ENCODE measurements around the gene DPP10. TPM values are rescaled to one million over a fixed set of nuclear protein-coding genes. Genes with fewer than 3 reads are reported as not detected.

The DPP10 gene
- total RNA-seq, 1 donor from 2014 or later, result 1.1 TPM

GRCh38 chr2:115481842-115482241, 1039.4 kb downstream of the DPP10 start:
- H3K27me3 Mint-ChIP-seq (ENCODE audit: low read depth, unreplicated experiment), result no peaks in the 10 kb centered on the region
- H3K9ac ChIP-seq (ENCODE audit: low read length), result no peak overlapping the region
- H3K9me3 ChIP-seq (ENCODE audit: insufficient read depth, low read depth, low read length), result no peaks in the 10 kb centered on the region
- no peaks in the 10 kb centered on the region for H3K9me3 Mint-ChIP-seq (ENCODE audit: unreplicated experiment)
- no peaks in the 10 kb centered on the region for H3K36me3 Mint-ChIP-seq (ENCODE audit: low read depth, unreplicated experiment)
- H3K4me3 ChIP-seq (ENCODE audit: insufficient read depth, low read depth, low read length), result no peak overlapping the region
- H3K27me3 ChIP-seq (ENCODE audit: insufficient read depth, low read length), result no peaks in the 10 kb centered on the region
- no peak for TF ChIP-seq EZH2 (IDR thresholded peaks at IDR 0.05; ENCODE audit: insufficient read depth, low read length)
- TF ChIP-seq CTCF (IDR thresholded peaks at IDR 0.05; ENCODE audit: insufficient read depth, low read depth, low read length), result no peak
- H2AFZ ChIP-seq (ENCODE audit: low read depth, low read length), result no peak overlapping the region
- no peak overlapping the region for H3K27ac ChIP-seq (ENCODE audit: low read depth, low read length)
- no peaks in the 10 kb centered on the region for H3K79me2 ChIP-seq (ENCODE audit: insufficient read depth, low read length)
- FAIRE-seq (no peak), DNase-seq (ENCODE audit: low read depth) (no peak)
- no peaks in the 10 kb centered on the region for H3K4me1 ChIP-seq (ENCODE audit: insufficient read depth, low read length)
- no peaks in the 10 kb centered on the region for H4K20me1 ChIP-seq (ENCODE audit: insufficient read depth, low read length)
- no peaks in the 10 kb centered on the region for H3K4me1 Mint-ChIP-seq (ENCODE audit: low read depth, unreplicated experiment)
- no peak overlapping the region for H3K27ac Mint-ChIP-seq (ENCODE audit: unreplicated experiment)
- H3K36me3 ChIP-seq (ENCODE audit: insufficient read depth, low read length), result no peaks in the 10 kb centered on the region
- H3K4me3 Mint-ChIP-seq (ENCODE audit: unreplicated experiment), result no peak overlapping the region
- H3K4me2 ChIP-seq (ENCODE audit: low read length), result no peak overlapping the region

GRCh38 chr2:115483666-115484065, 1041.2 kb downstream of the DPP10 start:
- Mint-ChIP-seq H3K36me3 (ENCODE audit: low read depth, unreplicated experiment) (no peaks in the 10 kb centered on the region), H3K9me3 (ENCODE audit: unreplicated experiment) (no peaks in the 10 kb centered on the region), H3K4me1 (ENCODE audit: low read depth, unreplicated experiment) (no peaks in the 10 kb centered on the region), H3K27ac (ENCODE audit: unreplicated experiment) (no peak overlapping the region), H3K27me3 (ENCODE audit: low read depth, unreplicated experiment) (no peaks in the 10 kb centered on the region), H3K4me3 (ENCODE audit: unreplicated experiment) (no peak overlapping the region)
- Histone ChIP-seq H3K36me3 (ENCODE audit: insufficient read depth, low read length) (no peaks in the 10 kb centered on the region), H3K4me2 (ENCODE audit: low read length) (no peak overlapping the region), H3K4me3 (ENCODE audit: insufficient read depth, low read depth, low read length) (no peak overlapping the region), H3K27me3 (ENCODE audit: insufficient read depth, low read length) (no peaks in the 10 kb centered on the region), H3K27ac (ENCODE audit: low read depth, low read length) (no peak overlapping the region), H3K9ac (ENCODE audit: low read length) (no peak overlapping the region), H2AFZ (ENCODE audit: low read depth, low read length) (no peak overlapping the region), H4K20me1 (ENCODE audit: insufficient read depth, low read length) (no peaks in the 10 kb centered on the region), H3K79me2 (ENCODE audit: insufficient read depth, low read length) (no peaks in the 10 kb centered on the region), H3K4me1 (ENCODE audit: insufficient read depth, low read length) (no peaks in the 10 kb centered on the region), H3K9me3 (ENCODE audit: insufficient read depth, low read depth, low read length) (no peaks in the 10 kb centered on the region)
- no peak for DNase-seq (ENCODE audit: low read depth)
- TF ChIP-seq CTCF (IDR thresholded peaks at IDR 0.05; ENCODE audit: insufficient read depth, low read depth, low read length) (no peak), EZH2 (IDR thresholded peaks at IDR 0.05; ENCODE audit: insufficient read depth, low read length) (no peak)
- no peak for FAIRE-seq

DNA sequence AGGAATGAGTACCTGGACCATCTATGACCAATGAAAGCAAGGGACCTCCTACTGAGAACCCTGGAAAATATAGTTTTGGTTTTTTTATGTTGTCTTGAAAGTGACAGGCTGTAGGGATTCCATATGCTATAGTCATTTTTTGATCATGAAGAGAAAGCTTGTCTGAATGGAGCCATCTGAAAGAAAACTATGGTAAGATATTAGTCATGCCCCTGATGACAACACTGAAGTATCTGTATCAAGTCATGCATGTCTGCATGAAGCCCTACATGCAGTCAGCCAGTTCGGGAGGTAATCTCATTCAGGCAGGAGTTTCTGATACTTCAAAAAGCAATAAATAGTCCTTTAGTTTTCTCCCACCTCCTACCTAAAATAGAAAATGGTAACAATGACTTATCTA, 1042.0 kb downstream of the DPP10 start:
- H3K27me3 Mint-ChIP-seq (ENCODE audit: low read depth, unreplicated experiment), result no peaks in the 10 kb centered on the region
- H3K27ac Mint-ChIP-seq (ENCODE audit: unreplicated experiment), result no peak overlapping the region
- no peaks in the 10 kb centered on the region for H3K36me3 Mint-ChIP-seq (ENCODE audit: low read depth, unreplicated experiment)
- Histone ChIP-seq H3K4me2 (ENCODE audit: low read length) (no peak overlapping the region), H3K36me3 (ENCODE audit: insufficient read depth, low read length) (no peaks in the 10 kb centered on the region), H3K27me3 (ENCODE audit: insufficient read depth, low read length) (no peaks in the 10 kb centered on the region), H4K20me1 (ENCODE audit: insufficient read depth, low read length) (no peaks in the 10 kb centered on the region), H3K4me1 (ENCODE audit: insufficient read depth, low read length) (no peaks in the 10 kb centered on the region), H3K27ac (ENCODE audit: low read depth, low read length) (no peak overlapping the region), H2AFZ (ENCODE audit: low read depth, low read length) (no peak overlapping the region), H3K4me3 (ENCODE audit: insufficient read depth, low read depth, low read length) (no peak overlapping the region), H3K79me2 (ENCODE audit: insufficient read depth, low read length) (no peaks in the 10 kb centered on the region), H3K9ac (ENCODE audit: low read length) (no peak overlapping the region), H3K9me3 (ENCODE audit: insufficient read depth, low read depth, low read length) (no peaks in the 10 kb centered on the region)
- H3K4me3 Mint-ChIP-seq (ENCODE audit: unreplicated experiment), result no peak overlapping the region
- DNase-seq (ENCODE audit: low read depth), result no peak
- no peaks in the 10 kb centered on the region for H3K9me3 Mint-ChIP-seq (ENCODE audit: unreplicated experiment)
- TF ChIP-seq EZH2 (IDR thresholded peaks at IDR 0.05; ENCODE audit: insufficient read depth, low read length), result no peak
- no peak for TF ChIP-seq CTCF (IDR thresholded peaks at IDR 0.05; ENCODE audit: insufficient read depth, low read depth, low read length)
- no peak for FAIRE-seq
- no peaks in the 10 kb centered on the region for H3K4me1 Mint-ChIP-seq (ENCODE audit: low read depth, unreplicated experiment)
